Muscle of leg (tissue), 11 donors: ENCODE results near the gene GLT8D2. TPM values are rescaled to one million over a fixed set of nuclear protein-coding genes. Genes with fewer than 3 reads are reported as not detected.
"Not testable (repeated sequence)": the region's sequence is repeated elsewhere in the genome, so short reads cannot be mapped to it uniquely, and the experiment has no call there.

Source experiments
- DNase-seq: peaks from one replicate; pipeline ENCODE4 v3.0.0; 2013
- H3K27ac ChIP-seq: one replicate; pipeline ENCODE4 v1.5.1; 2013; ENCODE audit warnings: mild to moderate bottlenecking, low read length, control low read depth
- H3K27me3 ChIP-seq: one replicate; pipeline ENCODE4 v1.6.1; 2013; ENCODE audit warnings: low read length; ENCODE audit not compliant: control insufficient read depth, insufficient read depth
- H3K36me3 ChIP-seq: one replicate; pipeline ENCODE4 v1.6.1; 2013; ENCODE audit warnings: low read length; ENCODE audit not compliant: control insufficient read depth, insufficient read depth
- H3K4me1 ChIP-seq: one replicate; pipeline ENCODE4 v1.6.1; 2013; ENCODE audit warnings: low read length; ENCODE audit not compliant: control insufficient read depth, insufficient read depth
- H3K4me3 ChIP-seq: one replicate; pipeline ENCODE4 v1.5.1; 2013; ENCODE audit warnings: low read length, control low read depth
- H3K9me3 ChIP-seq: replicated peaks from 2 replicates; pipeline ENCODE4 v1.6.1; 2013; ENCODE audit warnings: low read depth, low read length; ENCODE audit not compliant: control insufficient read depth
- WGBS: methylation state at CpG from one replicate; pipeline ENCODE4 v1.1.5; 2013; ENCODE audit warnings: missing lambda C conversion rate; ENCODE audit not compliant: insufficient coverage; 5-methylcytosine and 5-hydroxymethylcytosine counted together
- polyA plus RNA-seq, 8 donors: library from polyadenylated mRNA; unstranded; fragments of 120-200 nt; gene quantifications; one replicate each; pipeline versions ENCODE4 v1.2.1 to v1.2.3, GENCODE V29; 2013; ENCODE audit warnings: inconsistent platforms in 1 of 8, low replicate concordance in 1 of 8; ENCODE audit not compliant: insufficient read length in 8 of 8, insufficient read depth in 1 of 8
- total RNA-seq: library from RNA; stranded (reverse); fragments of 120-200 nt; gene quantifications from one replicate; pipeline ENCODE4 v1.2.4, GENCODE V29; 2013

GLT8D2 gene
- total and polyA plus RNA-seq, 9 donors, result 44.5 to 74.9 (median 54.1) TPM

DNA sequence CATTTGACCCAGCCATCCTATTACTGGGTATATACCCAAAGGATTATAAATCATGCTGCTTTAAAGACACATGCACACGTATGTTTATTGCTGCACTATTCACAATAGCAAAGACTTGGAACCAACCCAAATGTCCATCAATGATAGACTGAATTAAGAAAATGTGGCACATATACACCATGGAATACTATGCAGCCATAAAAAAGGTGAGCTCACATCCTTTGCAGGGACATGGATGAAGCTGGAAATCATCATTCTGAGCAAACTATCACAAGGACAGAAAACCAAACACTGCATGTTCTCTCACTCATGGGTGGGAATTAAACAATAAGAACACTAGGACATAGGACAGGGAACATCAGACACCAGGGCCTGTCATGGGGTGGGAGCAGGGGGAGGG lies 10.2 kb downstream of the GLT8D2 start:
- not testable (repeated sequence) for H3K36me3 ChIP-seq, H3K27ac ChIP-seq, H3K27me3 ChIP-seq, H3K9me3 ChIP-seq, H3K4me1 ChIP-seq, DNase-seq, H3K4me3 ChIP-seq
- no CpG with 5 or more reads among the region's 1 CpG for WGBS

DNA sequence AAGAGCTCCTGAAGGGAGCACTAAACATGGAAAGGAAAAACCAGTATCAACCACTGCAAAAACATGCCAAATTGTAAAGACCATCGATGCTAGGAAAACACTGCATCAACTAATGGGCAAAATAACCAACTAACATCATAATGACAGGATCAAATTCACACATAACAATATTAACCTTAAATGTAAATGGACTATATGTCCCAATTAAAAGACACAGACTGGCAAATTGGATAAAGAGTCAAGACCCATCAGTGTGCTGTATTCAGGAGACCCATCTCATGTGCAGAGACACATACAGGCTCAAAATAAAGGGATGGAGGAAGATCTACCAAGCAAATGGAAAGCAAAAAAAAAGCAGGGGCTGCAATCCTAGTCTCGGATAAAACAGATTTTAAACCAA lies 13.8 kb downstream of the GLT8D2 start:
- H3K27ac ChIP-seq, result not testable (repeated sequence)

DNA sequence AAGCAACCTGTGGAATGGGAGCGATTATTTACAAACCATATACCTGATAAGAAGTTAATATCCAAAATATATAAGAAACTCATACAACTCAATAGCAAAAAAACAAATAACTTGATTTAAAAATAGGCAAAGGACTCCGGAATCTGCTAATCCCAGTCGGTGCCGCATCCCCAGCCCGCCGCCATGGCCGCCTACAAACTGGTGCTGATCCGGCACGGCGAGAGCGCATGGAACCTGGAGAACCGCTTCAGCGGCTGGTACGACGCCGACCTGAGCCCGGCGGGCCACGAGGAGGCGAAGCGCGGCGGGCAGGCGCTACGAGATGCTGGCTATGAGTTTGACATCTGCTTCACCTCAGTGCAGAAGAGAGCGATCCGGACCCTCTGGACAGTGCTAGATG lies 19.4 kb downstream of the GLT8D2 start:
- DNase-seq, H3K27ac ChIP-seq, H3K9me3 ChIP-seq, H3K27me3 ChIP-seq, H3K4me1 ChIP-seq, H3K4me3 ChIP-seq, H3K36me3 ChIP-seq: not testable (repeated sequence)
- WGBS, result no CpG with 5 or more reads among the region's 27 CpGs

More for the DNA sequence above, 13.8 kb downstream of the GLT8D2 start:
- not testable (repeated sequence) for H3K4me3 ChIP-seq, H3K4me1 ChIP-seq, H3K36me3 ChIP-seq, H3K9me3 ChIP-seq, H3K27me3 ChIP-seq, DNase-seq
- no CpG with 5 or more reads among the region's 2 CpGs for WGBS

DNA sequence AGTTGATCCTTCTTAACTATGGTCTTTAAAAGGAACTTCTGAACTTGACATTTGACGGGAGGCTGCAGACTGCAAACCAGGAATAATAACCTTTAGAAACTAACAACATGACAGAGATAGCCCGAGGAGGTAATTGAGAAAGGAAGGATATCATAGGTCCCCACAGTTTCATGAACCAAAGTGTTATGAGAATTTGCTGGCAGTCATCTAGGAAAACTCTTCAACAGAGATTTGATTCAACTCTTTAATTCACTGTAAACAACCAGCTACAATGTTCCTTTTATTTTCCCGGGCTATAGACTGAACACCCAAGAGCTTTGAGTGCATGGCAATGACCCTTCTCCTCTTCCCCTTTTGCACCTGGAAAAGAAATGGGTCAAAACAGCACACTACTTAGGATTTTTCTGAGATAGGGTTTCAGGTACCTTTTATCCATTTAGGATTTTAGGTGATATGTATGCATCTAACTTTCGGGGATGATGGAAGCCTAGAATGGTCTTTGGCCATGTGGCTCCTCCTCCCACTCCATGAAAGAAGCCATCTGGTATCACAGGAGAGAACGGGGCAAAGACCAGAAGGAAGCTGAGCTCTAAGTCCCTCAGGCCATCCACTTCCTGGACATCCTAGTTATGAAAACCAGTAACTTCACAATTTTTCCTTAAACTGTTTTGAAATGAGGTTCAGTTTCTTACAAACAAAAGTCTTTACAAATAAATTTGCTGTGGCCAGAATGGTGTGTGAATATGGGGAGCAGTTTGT lies 23.0 kb downstream of the GLT8D2 start:
- Histone ChIP-seq H3K27me3 (no peaks in the 10 kb centered on the region), H3K4me3 (no peak overlapping the region), H3K4me1 (peaks cover 10% of the 10 kb centered on the region), H3K9me3 (peaks cover 9% of the 10 kb centered on the region), H3K36me3 (no peaks in the 10 kb centered on the region), H3K27ac (no peak overlapping the region)
- DNase-seq, result no peak
- 0% methylated on average over 1 of the region's 5 CpGs for WGBS

DNA sequence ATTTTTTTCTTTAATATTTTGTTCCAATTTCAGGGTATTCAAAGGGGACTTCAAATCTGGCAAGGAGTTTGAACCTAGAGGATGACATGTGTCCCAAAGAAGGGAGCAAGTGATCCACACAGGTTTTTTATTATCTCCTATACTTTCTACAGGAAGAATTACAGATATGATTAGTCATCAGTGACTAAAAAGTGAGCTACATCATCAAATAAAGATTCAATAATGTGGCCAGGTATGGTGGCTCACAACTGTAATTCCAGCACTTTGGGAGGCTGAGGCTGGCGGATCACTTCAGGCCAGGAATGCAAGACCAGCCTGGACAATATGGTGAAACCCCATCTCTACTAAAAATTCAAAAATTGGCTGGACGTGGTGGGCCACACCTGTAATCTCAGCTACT lies 24.2 kb downstream of the GLT8D2 start:
- no peak overlapping the region for H3K27ac ChIP-seq
- H3K4me3 ChIP-seq, result no peak overlapping the region
- DNase-seq, result no peak
- peaks cover 9% of the 10 kb centered on the region for H3K9me3 ChIP-seq
- no peaks in the 10 kb centered on the region for H3K36me3 ChIP-seq
- H3K27me3 ChIP-seq, result no peaks in the 10 kb centered on the region
- WGBS, result 100% methylated on average over 1 of the region's 2 CpGs
- H3K4me1 ChIP-seq, result peaks cover 11% of the 10 kb centered on the region

DNA sequence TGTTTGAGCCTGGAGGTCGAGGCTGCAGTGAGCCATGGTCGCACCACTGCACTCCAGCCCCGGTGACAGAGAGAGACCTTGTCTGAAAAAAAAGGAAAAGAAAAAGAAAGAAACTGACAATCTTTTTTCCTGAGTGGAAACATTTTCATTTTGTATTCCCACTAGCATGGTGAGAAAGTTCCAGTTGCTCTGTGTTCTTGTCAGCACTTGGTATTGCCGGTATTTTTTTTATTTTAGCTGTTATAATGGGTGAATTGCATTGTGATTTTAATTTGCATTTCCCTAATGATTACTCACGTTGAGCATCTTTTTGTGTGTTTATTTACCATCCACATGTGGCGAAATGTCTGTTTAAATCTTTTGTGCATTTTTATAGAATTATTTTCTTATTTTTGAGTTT lies 25.6 kb downstream of the GLT8D2 start:
- no peak for DNase-seq
- Histone ChIP-seq H3K4me3 (no peak overlapping the region), H3K27ac (no peak overlapping the region), H3K9me3 (peaks cover 9% of the 10 kb centered on the region), H3K36me3 (no peaks in the 10 kb centered on the region), H3K4me1 (peaks cover 11% of the 10 kb centered on the region), H3K27me3 (no peaks in the 10 kb centered on the region)
- 95% methylated on average over 3 of the region's 6 CpGs for WGBS

DNA sequence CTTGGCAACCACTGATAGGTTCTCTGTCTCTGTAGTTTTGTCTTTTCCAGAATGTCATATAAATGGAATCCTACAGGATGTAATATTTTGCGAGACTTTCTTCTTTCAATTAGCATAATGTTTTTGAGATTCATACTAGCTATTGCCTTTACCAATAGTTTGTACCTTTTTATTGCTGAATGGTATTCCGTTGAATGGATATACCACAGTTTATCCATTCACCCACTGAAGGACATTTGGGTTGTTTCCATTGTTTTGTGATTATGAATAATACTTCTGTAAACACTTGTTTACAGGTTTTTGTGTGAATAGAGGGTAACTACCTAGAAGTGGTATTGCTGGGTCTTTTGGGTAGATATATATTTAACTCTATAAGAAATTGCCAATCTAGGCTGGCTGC lies 26.3 kb downstream of the GLT8D2 start:
- Histone ChIP-seq H3K27me3 (no peaks in the 10 kb centered on the region), H3K36me3 (no peaks in the 10 kb centered on the region), H3K9me3 (peaks cover 9% of the 10 kb centered on the region), H3K4me3 (no peak overlapping the region), H3K4me1 (peaks cover 11% of the 10 kb centered on the region), H3K27ac (no peak overlapping the region)
- DNase-seq, result no peak
- no CpG with 5 or more reads among the region's 2 CpGs for WGBS

DNA sequence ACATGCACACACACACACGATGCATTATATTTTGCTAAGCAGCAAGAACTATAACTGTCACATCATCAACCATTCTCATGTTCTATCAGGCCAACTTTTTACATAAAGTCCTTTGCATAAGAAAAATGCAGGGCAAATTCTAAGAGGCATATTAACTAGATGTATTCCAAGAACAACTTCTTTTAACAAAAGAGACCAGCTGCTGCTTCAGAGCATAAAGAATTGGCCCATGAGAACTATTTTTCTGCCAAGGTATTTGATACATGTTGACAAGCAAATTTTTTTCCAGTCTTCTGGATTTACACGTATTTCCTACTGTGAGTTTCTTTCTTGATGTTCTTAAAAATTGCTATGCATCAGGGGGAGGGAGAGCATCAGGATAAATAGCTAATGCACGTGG lies 27.2 kb downstream of the GLT8D2 start:
- Histone ChIP-seq H3K9me3 (peaks cover 9% of the 10 kb centered on the region), H3K27me3 (no peaks in the 10 kb centered on the region), H3K27ac (peak overlapping the region; percentile 31), H3K4me1 (peaks cover 10% of the 10 kb centered on the region), H3K36me3 (no peaks in the 10 kb centered on the region), H3K4me3 (no peak overlapping the region)
- WGBS, result no CpG with 5 or more reads among the region's 3 CpGs
- peak; percentile 87 for DNase-seq

DNA sequence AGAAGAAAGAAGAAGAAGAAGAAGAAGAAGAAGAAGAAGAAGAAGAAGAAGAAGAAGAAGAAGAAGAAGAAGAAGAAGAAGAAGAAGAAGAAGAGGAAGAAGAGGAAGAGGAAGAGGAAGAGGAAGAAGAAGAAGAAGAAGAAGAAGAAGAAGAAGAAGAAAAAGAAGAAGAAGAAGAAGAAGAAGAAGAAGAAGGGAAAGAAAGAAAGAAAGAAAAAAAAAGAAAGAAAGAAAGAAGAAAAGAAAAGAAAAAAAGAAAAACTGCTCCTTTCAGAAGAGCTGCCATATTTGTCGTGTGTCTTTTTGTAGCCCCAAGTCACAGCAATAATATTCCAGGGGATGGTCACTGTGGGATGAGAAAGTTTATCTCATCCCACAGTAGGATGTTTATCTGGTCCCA lies 28.1 kb downstream of the GLT8D2 start:
- not testable (repeated sequence) for H3K4me1 ChIP-seq, DNase-seq, H3K4me3 ChIP-seq, H3K36me3 ChIP-seq, H3K27me3 ChIP-seq, H3K9me3 ChIP-seq, H3K27ac ChIP-seq
- WGBS, result no CpG with 5 or more reads among the region's 1 CpG

DNA sequence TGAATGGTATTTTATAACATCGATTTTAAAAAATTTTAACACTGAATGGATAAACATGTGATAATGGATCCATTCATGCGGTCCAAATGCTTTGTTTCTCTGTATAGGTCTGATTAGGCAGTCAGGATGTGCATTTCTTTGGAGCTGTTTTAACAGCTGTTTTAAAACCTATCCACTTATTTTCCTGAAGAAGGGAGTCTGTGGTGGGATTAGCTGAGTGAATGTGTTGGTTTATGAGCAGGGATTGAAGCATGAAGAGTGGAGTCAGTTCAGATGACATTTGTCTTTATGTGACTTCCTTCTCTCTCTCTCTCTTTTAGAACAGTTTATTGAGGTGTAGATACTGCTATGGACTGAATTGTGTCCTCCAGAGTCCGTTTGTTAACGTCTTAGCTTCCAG lies 37.7 kb downstream of the GLT8D2 start:
- no peak overlapping the region for H3K27ac ChIP-seq
- DNase-seq, result no peak
- no peak overlapping the region for H3K4me3 ChIP-seq
- H3K9me3 ChIP-seq, result no peaks in the 10 kb centered on the region
- peaks cover 6% of the 10 kb centered on the region for H3K4me1 ChIP-seq
- H3K36me3 ChIP-seq, result peaks cover 9% of the 10 kb centered on the region
- no peaks in the 10 kb centered on the region for H3K27me3 ChIP-seq
- no CpG with 5 or more reads among the region's 4 CpGs for WGBS

DNA sequence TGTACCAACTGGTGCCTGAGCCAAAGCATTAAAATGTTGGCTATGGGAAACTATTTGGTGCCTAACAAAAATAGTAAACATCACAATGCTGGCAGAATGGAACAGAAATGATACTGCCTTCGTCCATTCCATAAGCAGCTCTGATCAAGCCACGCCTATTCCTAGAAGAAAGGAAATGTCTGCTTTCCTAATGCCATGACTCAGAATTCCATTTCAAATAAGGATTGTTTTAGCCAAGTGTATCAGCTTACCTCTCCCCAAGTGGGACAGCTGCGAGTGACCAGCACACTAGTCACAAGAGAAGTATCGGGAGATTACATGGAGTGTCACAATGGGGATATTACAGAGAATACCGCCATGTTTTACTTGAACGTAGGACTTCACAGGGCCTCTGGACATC lies 38.7 kb downstream of the GLT8D2 start:
- 60% methylated on average over 1 of the region's 6 CpGs for WGBS

More for the DNA sequence above, 38.7 kb downstream of the GLT8D2 start:
- H3K27ac ChIP-seq, result peak overlapping the region; percentile 65
- H3K27me3 ChIP-seq, result no peaks in the 10 kb centered on the region
- peak; percentile 72 for DNase-seq
- no peaks in the 10 kb centered on the region for H3K9me3 ChIP-seq
- H3K36me3 ChIP-seq, result peaks cover 9% of the 10 kb centered on the region
- H3K4me1 ChIP-seq, result peaks cover 10% of the 10 kb centered on the region
- H3K4me3 ChIP-seq, result no peak overlapping the region
